PC-3 (cell line): ENCODE measurements around the gene OPRL1.

Experiments
- CTCF ChIP-seq: fragments of 300-600 bp; sonication (generic); conservative IDR thresholded peaks from 2 replicates; pipeline ENCODE4 v1.5.1; 2017; ENCODE audit warnings: antibody characterized with exemption, low read depth, mild to moderate bottlenecking, low read length
- EZH2 ChIP-seq: fragments of 300-600 bp; sonication (generic); IDR thresholded peaks from one replicate; pipeline ENCODE4 v1.6.1; 2017; ENCODE audit warnings: antibody characterized with exemption, mild to moderate bottlenecking, low read length; ENCODE audit not compliant: unreplicated experiment
- EZH2phosphoT487 ChIP-seq: fragments of 300-600 bp; sonication (generic); IDR thresholded peaks from 2 replicates; pipeline ENCODE4 v1.6.1; 2018; ENCODE audit warnings: mild to moderate bottlenecking, antibody characterized with exemption, low read length, borderline replicate concordance

GRCh38 chr20:64114356-64114971 lies 34.6 kb downstream of the OPRL1 start:
- no peak for TF ChIP-seq CTCF
- TF ChIP-seq EZH2phosphoT487 = no peak
- no peak for TF ChIP-seq EZH2
